Liver (tissue), 3 donors: Measurements from ENCODE around the gene DIAPH3.

Source experiments
- CTCF ChIP-seq: fragments of 150-350 bp; IDR thresholded peaks from 2 replicates; pipeline ENCODE4 v1.5.1; 2017; ENCODE audit warnings: improper control_type of control experiment, low read depth, low read length; ENCODE audit not compliant: missing input control
- JUND ChIP-seq, 2 donors: IDR thresholded peaks; 2 replicates each; pipeline ENCODE4 v1.6.1; 2016; ENCODE audit warnings: antibody characterized with exemption in 2 of 2
- donor health status: healthy.
- donor health status: healthy.

DNA sequence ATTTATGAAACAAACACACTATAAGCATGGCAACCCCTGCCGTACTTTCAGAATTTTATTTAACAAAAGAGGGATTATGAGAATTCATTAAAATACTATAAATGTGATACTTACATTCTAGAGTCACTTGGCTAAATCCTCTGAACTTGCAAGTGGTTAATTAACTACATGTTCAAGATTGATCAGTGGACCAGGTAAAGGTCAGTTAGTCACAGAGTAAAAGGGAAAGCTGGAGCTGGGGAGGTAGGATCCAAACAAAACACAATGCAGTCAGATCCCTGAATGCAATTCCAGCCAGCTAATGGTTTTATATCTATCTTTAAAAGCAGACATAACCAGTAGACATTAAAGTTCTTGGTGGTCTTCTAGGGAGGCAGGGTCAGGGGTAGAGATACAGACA is 270.5 kb downstream of the DIAPH3 start:
- no peak for TF ChIP-seq JUND (IDR thresholded peaks at IDR 0.05)
- TF ChIP-seq CTCF: no peak
